K562 (cell line): Measurements from ENCODE around the gene GTF3C4. TPM values are rescaled to one million over a fixed set of nuclear protein-coding genes. Genes with fewer than 3 reads are reported as not detected.

Source experiments
- ATAC-seq: fragments of 200-7000 bp; cut with Tn5 transposase; 3 replicates; pipeline ENCODE4 v1.9.1; 2020; ENCODE audit warnings: moderate library complexity
- BruUV-seq: library from RNA; stranded (reverse); fragments of 400-500 nt; replicated peaks from 2 replicates; lab custom pipeline; 2021; lab: Mats Ljungman, UMichigan
- CTCF ChIA-PET: fragments of 300-600 bp; formaldehyde crosslinking; extraction: SDS; loops from one replicate; lab custom pipeline; 2021; ENCODE audit warnings: low intra/inter-chr PET ratio; lab: Yijun Ruan, JAX
- POLR2A ChIA-PET: fragments of 300-600, 350-650 bp; sonication (Branson Sonifier 250); formaldehyde crosslinking; extraction: SDS; loops from one replicate; lab custom pipeline; 2021; ENCODE audit warnings: antibody characterized with exemption, inconsistent platforms; lab: Yijun Ruan, JAX
- DNase-seq, 4 experiments: peaks; one replicate each; pipeline versions ENCODE4 v3.0.0 to v3.0.0-alpha.2; 2011 to 2018; ENCODE audit warnings: low spot score in 3 of 4, mixed read lengths in 3 of 4; ENCODE audit errors: extremely low read depth in 1 of 4
- FAIRE-seq: peaks from 2 replicates; lab custom pipeline; 2011; peaks lifted over from hg19 to GRCh38; lab: Jason Lieb, UNC
- H2AFZ ChIP-seq: 2 replicates; pipeline ENCODE4 v1.6.0; 2011; ENCODE audit warnings: low read depth, low read length, control low read depth, inconsistent platforms
- H3K27ac ChIP-seq: fragments of 200-600 bp; 3 replicates; pipeline ENCODE4 v1.8.0; 2011; ENCODE audit warnings: low read depth, mild to moderate bottlenecking, control low read depth, inconsistent platforms, low read length, moderate library complexity, mixed read lengths; ENCODE audit errors: extremely low read depth
- H3K27me3 ChIP-seq, 2 experiments: fragments of 300-600 bp in 1 of 2; 2 replicates in 1 of 2; 3 replicates in 1 of 2; pipeline versions ENCODE4 v1.6.0 to v1.8.0; 2011; ENCODE audit warnings: inconsistent platforms in 2 of 2, low read length in 2 of 2, mild to moderate bottlenecking in 1 of 2, mixed read lengths in 1 of 2, moderate library complexity in 1 of 2; ENCODE audit not compliant: control insufficient read depth in 2 of 2, insufficient read depth in 2 of 2
- H3K36me3 ChIP-seq: fragments of 300-600 bp; 3 replicates; pipeline ENCODE4 v1.8.0; 2011; ENCODE audit warnings: mild to moderate bottlenecking, low read length, inconsistent platforms; ENCODE audit not compliant: control insufficient read depth, insufficient read depth
- H3K4me1 ChIP-seq, 2 experiments: fragments of 200-600 bp in 1 of 2; replicated peaks in 1 of 2; 2 replicates in 1 of 2; 3 replicates in 1 of 2; pipeline versions ENCODE4 v1.5.1 to v1.8.0; 2011; ENCODE audit warnings: inconsistent platforms in 2 of 2, low read length in 2 of 2, mild to moderate bottlenecking in 1 of 2, mixed read lengths in 1 of 2, moderate library complexity in 1 of 2; ENCODE audit not compliant: control insufficient read depth in 2 of 2, insufficient read depth in 2 of 2
- H3K4me2 ChIP-seq: 2 replicates; pipeline ENCODE4 v1.6.1; 2011; ENCODE audit warnings: low read length, control low read depth, inconsistent platforms, mixed read lengths; ENCODE audit not compliant: insufficient read depth
- H3K4me3 ChIP-seq: fragments of 200-600 bp; sonication (generic), shearing (Covaris generic); 2 replicates; pipeline ENCODE4 v1.5.1; 2016; ENCODE audit warnings: control low read depth, inconsistent platforms
- H3K79me2 ChIP-seq: fragments of 200-600 bp; 3 replicates; pipeline ENCODE4 v1.8.0; 2011; ENCODE audit warnings: low read length, inconsistent platforms; ENCODE audit not compliant: control insufficient read depth, insufficient read depth
- H3K9ac ChIP-seq, 2 experiments: 2 replicates each; pipeline versions ENCODE4 v1.6.0 to v1.6.1; 2011; ENCODE audit warnings: low read depth in 2 of 2, low read length in 2 of 2, control low read depth in 1 of 2, inconsistent platforms in 1 of 2, mild to moderate bottlenecking in 1 of 2, mixed read lengths in 1 of 2; ENCODE audit not compliant: insufficient read depth in 1 of 2
- H3K9me1 ChIP-seq: one replicate; pipeline ENCODE4 v1.6.0; 2011; ENCODE audit warnings: inconsistent platforms, mild to moderate bottlenecking, low read length, moderate library complexity; ENCODE audit not compliant: control insufficient read depth, insufficient read depth
- H3K9me3 ChIP-seq: replicated peaks from 2 replicates; pipeline ENCODE4 v1.5.1; 2011; ENCODE audit warnings: low read depth, low read length, inconsistent platforms; ENCODE audit not compliant: control insufficient read depth, insufficient read depth
- H4K20me1 ChIP-seq: replicated peaks from 2 replicates; pipeline ENCODE4 v1.6.1; 2011; ENCODE audit warnings: low read length, inconsistent platforms, mixed read lengths; ENCODE audit not compliant: control insufficient read depth, insufficient read depth
- CHD1 ChIP-seq: fragments of 200-600 bp; sonication (generic); IDR thresholded peaks from one replicate; pipeline ENCODE4 v1.6.1; 2012; ENCODE audit warnings: mild to moderate bottlenecking, moderate library complexity, low read length, inconsistent platforms
- EGR1 ChIP-seq: fragments of 450-650 bp; conservative IDR thresholded peaks from 2 replicates; pipeline ENCODE4 v1.6.1; 2017; ENCODE audit warnings: mild to moderate bottlenecking
- FOXK2 ChIP-seq, 2 experiments: fragments of 450-650 bp; IDR thresholded peaks in 1 of 2; conservative IDR thresholded peaks in 1 of 2; 2 replicates each; pipeline ENCODE4 v1.6.1; 2016; ENCODE audit warnings: low read depth in 2 of 2, mild to moderate bottlenecking in 1 of 2
- HDAC2 ChIP-seq: fragments of 450-650 bp; IDR thresholded peaks from 2 replicates; pipeline ENCODE4 v1.6.1; 2016; ENCODE audit warnings: mild to moderate bottlenecking
- HNRNPUL1 ChIP-seq: fragments of 200-400 bp; formaldehyde crosslinking; IDR thresholded peaks from 2 replicates; pipeline ENCODE4 v1.6.1; 2017; ENCODE audit warnings: low read length
- KDM2B ChIP-seq: fragments of 250-450 bp; sonication (Bioruptor Pico); IDR thresholded peaks from 2 replicates; pipeline ENCODE4 v1.8.0; 2021; ENCODE audit warnings: mild to moderate bottlenecking, moderate library complexity
- NR3C1 ChIP-seq: sonication (generic); formaldehyde crosslinking; IDR thresholded peaks from 2 replicates; pipeline ENCODE4 v1.8.1; 2022; ENCODE audit warnings: missing genetic modification reagents
- PTBP1 ChIP-seq: fragments of 200-400 bp; formaldehyde crosslinking; IDR thresholded peaks from 2 replicates; pipeline ENCODE4 v1.6.1; 2017; ENCODE audit warnings: low read depth, low read length
- SRSF9 ChIP-seq: fragments of 200-400 bp; formaldehyde crosslinking; IDR thresholded peaks from 2 replicates; pipeline ENCODE4 v1.6.1; 2017; ENCODE audit warnings: low read depth, low read length, borderline replicate concordance
- TEAD2 ChIP-seq: fragments of 450-650 bp; IDR thresholded peaks from 2 replicates; pipeline ENCODE4 v1.6.1; 2016; ENCODE audit warnings: missing genetic modification characterization, control low read depth, missing compliant biosample characterization
- ZNF24 ChIP-seq: fragments of 450-650 bp; IDR thresholded peaks from 2 replicates; pipeline ENCODE4 v1.6.1; 2016
- WGBS: fragments of 100-300 bp; shearing (Covaris generic); methylation state at CpG from one replicate; pipeline ENCODE4 v1.1.6; 2016; ENCODE audit warnings: low coverage, mixed read lengths; ENCODE audit not compliant: insufficient coverage; ENCODE audit errors: missing lambda C conversion rate; 5-methylcytosine and 5-hydroxymethylcytosine counted together
- in situ Hi-C: fragments of 300-500 bp; cut with MboI; formaldehyde crosslinking; loops from 4 replicates; pipeline ENCODE4 v1.15.0; 2018; ENCODE audit warnings: inconsistent platforms, mixed read lengths
- intact Hi-C: fragments of 100-400 bp; cut with micrococcal nuclease; formaldehyde crosslinking; loops from 2 replicates; pipeline ENCODE4 v1.14.2; 2022
- polyA plus RNA-seq, 8 experiments: library from polyadenylated mRNA; depleted of rRNA in 4 of 8; stranded (reverse) in 5 of 8; unstranded in 3 of 8; fragments of >200 nt; fragmentation: Nextera tagmentation in 2 of 8; fragmentation: Illumina TruSeq in 1 of 8; extraction: Ambion mirVana in 2 of 8; extraction: Trizol in 1 of 8; gene quantifications; 2 replicates each; pipeline versions ENCODE4 v1.2.1 to v1.2.3, GENCODE V29; 2011 to 2014; ENCODE audit warnings: inconsistent platforms in 1 of 8, missing spikeins in 1 of 8
- total RNA-seq, 7 experiments: library from RNA; depleted of rRNA in 6 of 7; stranded (reverse); fragments of >200 nt in 6 of 7; fragmentation: Illumina TruSeq in 2 of 7; extraction: Trizol in 2 of 7; gene quantifications; 2 replicates each; pipeline versions ENCODE4 v1.2.1 to v1.2.3, GENCODE V29; 2011 to 2021; ENCODE audit warnings: low replicate concordance in 1 of 7
- TF ChIP-seq, protein P1 (sequence below): fragments of 450-650 bp; IDR thresholded peaks from 2 replicates; pipeline ENCODE4 v1.6.1; 2017; ENCODE audit warnings: mild to moderate bottlenecking, moderate library complexity
- TF ChIP-seq, protein P2 (sequence below): sonication (generic); formaldehyde crosslinking; IDR thresholded peaks from 2 replicates; pipeline ENCODE4 v1.8.0; 2023; ENCODE audit warnings: mild to moderate bottlenecking, missing genetic modification reagents

The GTF3C4 gene
- total and polyA plus RNA-seq, 9 of the 15 experiments (the other 6 are each of a cell fraction or from before 2014, with no cell fraction given): 3.9 to 20.0 (median 12.2) TPM

DNA sequence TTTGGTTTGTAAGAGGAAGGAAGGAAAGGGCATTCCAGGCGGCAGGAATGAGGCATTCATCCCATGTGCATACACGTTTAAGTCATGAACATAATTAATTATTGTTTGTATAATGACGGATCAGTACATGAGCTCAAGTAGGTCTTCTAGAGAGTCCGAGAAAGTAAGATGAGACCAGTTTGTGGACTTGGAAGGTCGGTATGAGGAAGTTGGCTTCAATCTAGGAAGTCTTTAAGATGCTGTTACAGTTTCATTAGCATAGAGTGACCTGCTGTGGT lies 2.1 kb downstream of the GTF3C4 start:
- FAIRE-seq (no peak), ATAC-seq (no peak), DNase-seq (no peak)
- no peak overlapping the region; the same call in 2 of the 3 replicates for H3K27ac ChIP-seq
- no peaks in the 10 kb centered on the region for H3K27me3 ChIP-seq
- intact Hi-C loops (no loop called here), in situ Hi-C loops (no loop called here)
- no peaks in the 10 kb centered on the region; the same call in 1 of the 2 replicates for H4K20me1 ChIP-seq
- BruUV-seq: no TSS peak
- peak overlapping the region; percentile 98 for H3K4me2 ChIP-seq
- no peak overlapping the region for H2AFZ ChIP-seq
- WGBS: 84% methylated on average over 5 of the region's 5 CpGs
- H3K4me1 ChIP-seq: peaks cover 3 to 22% of the 10 kb centered on the region in 2 experiments; a peak in 4 of 5 replicates
- no peak overlapping the region for H3K9ac ChIP-seq
- ChIA-PET CTCF (no interaction called here), POLR2A (interaction anchor here (1.5 kb wide), 1 partner anchor 15 kb away, joined by 6 read pairs; no protein-coding TSS in a partner anchor)
- H3K79me2 ChIP-seq: peaks cover 97% of the 10 kb centered on the region
- no peak overlapping the region for H3K4me3 ChIP-seq
- peaks cover 12% of the 10 kb centered on the region for H3K9me3 ChIP-seq
- no peak for TF ChIP-seq EGR1
- TF ChIP-seq NR3C1 (CRISPR knock-in tag): no peak
- no peak for TF ChIP-seq KDM2B
- TF ChIP-seq HNRNPUL1: no peak
- TF ChIP-seq PTBP1: no peak
- no peak for TF ChIP-seq TEAD2 (tag)
- TF ChIP-seq, protein P1, sequence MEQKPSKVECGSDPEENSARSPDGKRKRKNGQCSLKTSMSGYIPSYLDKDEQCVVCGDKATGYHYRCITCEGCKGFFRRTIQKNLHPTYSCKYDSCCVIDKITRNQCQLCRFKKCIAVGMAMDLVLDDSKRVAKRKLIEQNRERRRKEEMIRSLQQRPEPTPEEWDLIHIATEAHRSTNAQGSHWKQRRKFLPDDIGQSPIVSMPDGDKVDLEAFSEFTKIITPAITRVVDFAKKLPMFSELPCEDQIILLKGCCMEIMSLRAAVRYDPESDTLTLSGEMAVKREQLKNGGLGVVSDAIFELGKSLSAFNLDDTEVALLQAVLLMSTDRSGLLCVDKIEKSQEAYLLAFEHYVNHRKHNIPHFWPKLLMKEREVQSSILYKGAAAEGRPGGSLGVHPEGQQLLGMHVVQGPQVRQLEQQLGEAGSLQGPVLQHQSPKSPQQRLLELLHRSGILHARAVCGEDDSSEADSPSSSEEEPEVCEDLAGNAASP: no peak
- TF ChIP-seq SRSF9: no peak
- no peak for TF ChIP-seq CHD1
- no peak for TF ChIP-seq FOXK2 (conservative IDR thresholded peaks at IDR 0.05 in 1 of 2, IDR thresholded peaks at IDR 0.05 in 1 of 2; ENCODE audit: low read depth in 2 of 2)
- TF ChIP-seq, protein P2, sequence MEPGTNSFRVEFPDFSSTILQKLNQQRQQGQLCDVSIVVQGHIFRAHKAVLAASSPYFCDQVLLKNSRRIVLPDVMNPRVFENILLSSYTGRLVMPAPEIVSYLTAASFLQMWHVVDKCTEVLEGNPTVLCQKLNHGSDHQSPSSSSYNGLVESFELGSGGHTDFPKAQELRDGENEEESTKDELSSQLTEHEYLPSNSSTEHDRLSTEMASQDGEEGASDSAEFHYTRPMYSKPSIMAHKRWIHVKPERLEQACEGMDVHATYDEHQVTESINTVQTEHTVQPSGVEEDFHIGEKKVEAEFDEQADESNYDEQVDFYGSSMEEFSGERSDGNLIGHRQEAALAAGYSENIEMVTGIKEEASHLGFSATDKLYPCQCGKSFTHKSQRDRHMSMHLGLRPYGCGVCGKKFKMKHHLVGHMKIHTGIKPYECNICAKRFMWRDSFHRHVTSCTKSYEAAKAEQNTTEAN (CRISPR knock-in tag): no peak
- TF ChIP-seq HDAC2: no peak
- no peak for TF ChIP-seq ZNF24
- peaks cover 52% of the 10 kb centered on the region for H3K36me3 ChIP-seq
- H3K9me1 ChIP-seq: no peaks in the 10 kb centered on the region
